ENCODE results near the gene KLF7. TPM values are rescaled to one million over a fixed set of nuclear protein-coding genes. Genes with fewer than 3 reads are reported as not detected.

The KLF7 gene
- total and polyA plus RNA-seq, 8 donors, result 2.7 to 33.0 (median 7.3) TPM

- WGBS, 5 donors, result 62 to 81% (median 71%) methylated on average over 8 of the region's 8 CpGs
Measured at GRCh38 chr2:207200136-207200535, 34.4 kb upstream of the KLF7 start.

GRCh38 chr2:207194028-207194427, 28.3 kb upstream of the KLF7 start:
- Histone ChIP-seq H3K9me3 (no peaks in the 10 kb centered on the region), H3K27me3 (no peaks in the 10 kb centered on the region), H3K27ac (no peak overlapping the region), H3K4me1 (no peaks in the 10 kb centered on the region), H3K36me3 (no peaks in the 10 kb centered on the region), H3K4me3 (no peak overlapping the region)
- intact Hi-C loops (cut with DNase I; ENCODE audit: low total_unique reads), result no loop called here
- no peak for TF ChIP-seq POLR2A (IDR thresholded peaks at IDR 0.05)
- no peak for TF ChIP-seq POLR2AphosphoS5 (IDR thresholded peaks at IDR 0.05)
- TF ChIP-seq EP300 (IDR thresholded peaks at IDR 0.05), result no peak
- TF ChIP-seq CTCF (IDR thresholded peaks at IDR 0.05), result no peak
- no peak for DNase-seq
- 69 to 85% (median 76%) methylated on average over 2 of the region's 2 CpGs for WGBS, 5 donors

More at GRCh38 chr2:207200136-207200535, 34.4 kb upstream of the KLF7 start:
- no peak for TF ChIP-seq POLR2A (IDR thresholded peaks at IDR 0.05)
- no peak for TF ChIP-seq EP300 (IDR thresholded peaks at IDR 0.05)
- TF ChIP-seq CTCF (IDR thresholded peaks at IDR 0.05), result no peak
- no peak for TF ChIP-seq POLR2AphosphoS5 (IDR thresholded peaks at IDR 0.05)
- intact Hi-C loops (cut with DNase I; ENCODE audit: low total_unique reads), result no loop called here
- H3K4me1 ChIP-seq, result no peaks in the 10 kb centered on the region
- H3K27ac ChIP-seq, result no peak overlapping the region
- no peak for DNase-seq
- no peak overlapping the region for H3K4me3 ChIP-seq
- H3K9me3 ChIP-seq, result no peaks in the 10 kb centered on the region
- no peaks in the 10 kb centered on the region for H3K27me3 ChIP-seq
- no peaks in the 10 kb centered on the region for H3K36me3 ChIP-seq

- H3K4me3 ChIP-seq, result no peak overlapping the region
- H3K36me3 ChIP-seq, result no peaks in the 10 kb centered on the region
- peak in 1 of 2 donors; percentile 25 for DNase-seq
- H3K4me1 ChIP-seq, result peaks cover 0 to 4% (median 0%) of the 10 kb centered on the region in 4 donors
- no peak for TF ChIP-seq POLR2A (IDR thresholded peaks at IDR 0.05)
- no peak for TF ChIP-seq POLR2AphosphoS5 (IDR thresholded peaks at IDR 0.05)
- TF ChIP-seq EP300 (IDR thresholded peaks at IDR 0.05), result no peak
- TF ChIP-seq CTCF (IDR thresholded peaks at IDR 0.05), result no peak
- 48 to 69% (median 59%) methylated on average over 3 of the region's 3 CpGs for WGBS, 5 donors
- H3K27me3 ChIP-seq, result no peaks in the 10 kb centered on the region
- no peak overlapping the region for H3K27ac ChIP-seq
- H3K9me3 ChIP-seq, result no peaks in the 10 kb centered on the region
- intact Hi-C loops (cut with DNase I; ENCODE audit: low total_unique reads), result no loop called here
Measured at GRCh38 chr2:207188626-207189419, 23.1 kb upstream of the KLF7 start.

- Histone ChIP-seq H3K9me3 (no peaks in the 10 kb centered on the region), H3K27ac (no peak overlapping the region), H3K4me1 (peaks cover 0 to 4% (median 0%) of the 10 kb centered on the region in 4 donors), H3K27me3 (no peaks in the 10 kb centered on the region), H3K36me3 (no peaks in the 10 kb centered on the region), H3K4me3 (no peak overlapping the region)
- WGBS, 5 donors, result 79 to 93% (median 88%) methylated on average over 6 of the region's 6 CpGs
- intact Hi-C loops (cut with DNase I; ENCODE audit: low total_unique reads), result no loop called here
- TF ChIP-seq POLR2A (IDR thresholded peaks at IDR 0.05), result no peak
- TF ChIP-seq CTCF (IDR thresholded peaks at IDR 0.05), result no peak
- TF ChIP-seq EP300 (IDR thresholded peaks at IDR 0.05), result no peak
- no peak for TF ChIP-seq POLR2AphosphoS5 (IDR thresholded peaks at IDR 0.05)
- DNase-seq, result no peak
Measured at GRCh38 chr2:207185372-207185771, 19.6 kb upstream of the KLF7 start.
